Heart left ventricle (tissue), 16 donors: ENCODE results near the gene NSG1. TPM values are rescaled to one million over a fixed set of nuclear protein-coding genes. Genes with fewer than 3 reads are reported as not detected.

Source experiments
- ATAC-seq, 4 donors: fragments of 200-7000 bp; cut with Tn5 transposase; one replicate each; pipeline ENCODE4 v1.9.1; 2020 to 2022; ENCODE audit warnings: moderate library complexity in 4 of 4, mild to moderate bottlenecking in 3 of 4, moderate number of reproducible peaks in 1 of 4
- DNase-seq, 5 donors: peaks; one replicate each; pipeline ENCODE4 v3.0.0-alpha.2; 2020
- H3K27ac ChIP-seq, 12 donors: fragments of 200-600 bp; sonication (generic) in 4 of 12; one replicate each; pipeline versions ENCODE4 v1.5.0 to v1.8.0; 2016 to 2022; ENCODE audit warnings: mild to moderate bottlenecking in 2 of 12
- H3K27me3 ChIP-seq, 9 donors: fragments of 200-600 bp; sonication (generic) in 2 of 9; one replicate each; pipeline versions ENCODE4 v1.5.1 to v1.8.0; 2016 to 2022; ENCODE audit warnings: mild to moderate bottlenecking in 3 of 9
- H3K36me3 ChIP-seq, 9 donors: fragments of 200-600 bp; sonication (generic) in 2 of 9; one replicate each; pipeline versions ENCODE4 v1.5.0 to v1.8.0; 2018 to 2022; ENCODE audit warnings: mild to moderate bottlenecking in 2 of 9
- H3K4me1 ChIP-seq, 12 donors: fragments of 200-600 bp; sonication (generic) in 4 of 12; one replicate each; pipeline versions ENCODE4 v1.5.0 to v1.8.0; 2016 to 2022; ENCODE audit warnings: mild to moderate bottlenecking in 3 of 12
- H3K4me3 ChIP-seq, 12 donors: fragments of 200-600 bp; sonication (generic) in 4 of 12; one replicate each; pipeline versions ENCODE4 v1.5.0 to v1.8.0; 2017 to 2022; ENCODE audit warnings: mild to moderate bottlenecking in 9 of 12, moderate library complexity in 4 of 12
- H3K9me3 ChIP-seq, 12 donors: fragments of 200-600 bp; sonication (generic) in 4 of 12; one replicate each; pipeline versions ENCODE4 v1.5.0 to v1.8.0; 2016 to 2022; ENCODE audit warnings: mild to moderate bottlenecking in 1 of 12
- CTCF ChIP-seq, 12 donors: fragments of 200-600 bp; sonication (generic) in 4 of 12; IDR thresholded peaks; one replicate each; pipeline versions ENCODE4 v1.5.0 to v1.8.0; 2018 to 2022; ENCODE audit warnings: antibody characterized with exemption in 12 of 12, mild to moderate bottlenecking in 5 of 12
- POLR2A ChIP-seq, 2 donors: fragments of 450-650 bp; IDR thresholded peaks; one replicate each; pipeline ENCODE4 v1.6.1; 2017; ENCODE audit warnings: antibody characterized with exemption in 2 of 2, mild to moderate bottlenecking in 2 of 2, moderate library complexity in 2 of 2
- WGBS, 4 donors: extraction: QIAGEN DNeasy Blood & Tissue Kit in 2 of 4; methylation state at CpG; one replicate each; pipeline versions ENCODE4 v1.1.5 to v1.1.7; 2013 to 2018; 5-methylcytosine and 5-hydroxymethylcytosine counted together
- intact Hi-C, 10 donors: fragments of 100-400 bp; cut with DNase I; formaldehyde crosslinking; loops; one replicate each; pipeline versions ENCODE4 v1.11.1 to v1.14.2; 2022
- polyA plus RNA-seq, 2 donors: library from polyadenylated mRNA; stranded (reverse); fragments of 200-250 nt; gene quantifications; one replicate each; pipeline ENCODE4 v1.2.3, GENCODE V29; 2013
- total RNA-seq, 9 donors: library from RNA; depleted of rRNA in 2 of 9; stranded (reverse); fragments of >200 nt in 2 of 9; fragmentation: NEBNext Ultra II Directional in 3 of 9; extraction: Animal tissue kit (Norgen Biotek cat#: 25700) in 3 of 9; gene quantifications; one replicate each; pipeline versions ENCODE4 v1.1.0 to v1.2.4, GENCODE V29; 2016 to 2023
- donor health status: ischemic (EF 13 %, LVEDD 7.1; RV severe dilation, severe dysfunction).
- donor health status: healthy with polysubstance abuse.
- donor health status: DM: no; HTN: yes; CAD: no.
- donor health status: DM: no; HTN: no; CAD: no.
- donor health status: ischemic (EF 25% LVEDD 6.9; RV normal size, moderate dysfunction).
- donor health status: ischemic (EF 25% LVEDD 5.7; RV mildly dilated, moderate dysfunction).
- donor health status: healthy.
- donor health status: DM: yes; HTN: yes; CAD: no.
- donor health status: ischemic (EF 35%, LVEDD 5.7; RV mildly dilated, moderate dysfunction).
- donor health status: nonischemic (EF 11% LVEDD 7.7; RV severe dilation, severe dysfunction).
- donor health status: DM: yes; HTN: yes; CAD: no.
- donor health status: PGD.
- donor health status: ischemic (EF 29% LVEDD 5.4; RV normal size, mild dysfunction).
- donor health status: nonischemic (EF 23%, LVEDD 6.1; RV moderate dilation, normal function).

The NSG1 gene
- total and polyA plus RNA-seq, 11 donors, result 2.1 to 19.7 (median 3.4) TPM

- H3K36me3 ChIP-seq, result peaks cover 0 to 55% (median 39%) of the 10 kb centered on the region in 9 donors
- TF ChIP-seq CTCF (IDR thresholded peaks at IDR 0.05) (no peak), POLR2A (IDR thresholded peaks at IDR 0.05) (no peak)
- ATAC-seq (no peak), DNase-seq (peak in 1 of 5 donors; percentile 4)
- intact Hi-C loops, result loop anchor here in 2 of 10 donors (5.0 to 10.0 kb wide), 2 partner anchors 173 to 176 kb away; no protein-coding TSS in a partner anchor
- H3K4me1 ChIP-seq, result no peaks in the 10 kb centered on the region
- no peaks in the 10 kb centered on the region for H3K9me3 ChIP-seq
- WGBS, 4 donors, result 91% methylated on average over 5 of the region's 5 CpGs
- H3K4me3 ChIP-seq, result no peak overlapping the region
- no peak overlapping the region for H3K27ac ChIP-seq
- no peaks in the 10 kb centered on the region for H3K27me3 ChIP-seq
Measured at GRCh38 chr4:4427886-4428285, 41.0 kb downstream of the NSG1 start.

GRCh38 chr4:4428966-4429875 lies 42.3 kb downstream of the NSG1 start:
- H3K4me3 ChIP-seq, result no peak overlapping the region
- H3K27ac ChIP-seq, result no peak overlapping the region
- TF ChIP-seq POLR2A (IDR thresholded peaks at IDR 0.05), result no peak
- peaks cover 0 to 55% (median 35%) of the 10 kb centered on the region in 9 donors for H3K36me3 ChIP-seq
- WGBS, 4 donors, result 95 to 97% (median 97%) methylated on average over 10 of the region's 10 CpGs
- H3K27me3 ChIP-seq, result no peaks in the 10 kb centered on the region
- DNase-seq, result peak in 1 of 5 donors; percentile 2
- ATAC-seq, result no peak
- peaks cover 0 to 7% (median 0%) of the 10 kb centered on the region in 12 donors for H3K4me1 ChIP-seq
- intact Hi-C loops, result loop anchor here in 2 of 10 donors (5.0 to 10.0 kb wide), 2 partner anchors 174 to 177 kb away; no protein-coding TSS in a partner anchor
- H3K9me3 ChIP-seq, result no peaks in the 10 kb centered on the region

GRCh38 chr4:4430492-4431195 lies 43.7 kb downstream of the NSG1 start:
- peaks cover 0 to 56% (median 34%) of the 10 kb centered on the region in 9 donors for H3K36me3 ChIP-seq
- no peaks in the 10 kb centered on the region for H3K27me3 ChIP-seq
- ATAC-seq, result peak in 3 of 4 donors; percentile 44 to 56 (median 55)
- WGBS, 4 donors, result 62 to 73% (median 71%) methylated on average over 7 of the region's 7 CpGs
- no peak overlapping the region for H3K4me3 ChIP-seq
- DNase-seq, result peak in 2 of 5 donors; percentile 6 to 35
- H3K27ac ChIP-seq, result no peak overlapping the region
- no peaks in the 10 kb centered on the region for H3K9me3 ChIP-seq
- TF ChIP-seq POLR2A (IDR thresholded peaks at IDR 0.05) (no peak), CTCF (IDR thresholded peaks at IDR 0.05) (peak; percentile 25 to 62 (median 48))
- peaks cover 0 to 7% (median 0%) of the 10 kb centered on the region in 12 donors for H3K4me1 ChIP-seq
- intact Hi-C loops, result no loop called here

GRCh38 chr4:4432341-4433125 lies 45.6 kb downstream of the NSG1 start:
- Histone ChIP-seq H3K4me3 (no peak overlapping the region), H3K4me1 (peaks cover 0 to 7% (median 0%) of the 10 kb centered on the region in 12 donors), H3K9me3 (no peaks in the 10 kb centered on the region), H3K36me3 (peaks cover 0 to 67% (median 39%) of the 10 kb centered on the region in 9 donors), H3K27me3 (no peaks in the 10 kb centered on the region), H3K27ac (no peak overlapping the region)
- peak in 1 of 5 donors; percentile 11 for DNase-seq
- intact Hi-C loops, result no loop called here
- no peak for ATAC-seq
- 92 to 95% (median 94%) methylated on average over 9 to 11 of the region's 11 CpGs for WGBS, 4 donors
- TF ChIP-seq CTCF (IDR thresholded peaks at IDR 0.05) (no peak), POLR2A (IDR thresholded peaks at IDR 0.05) (no peak)
